ENCODE results near the gene DYNC1I1.

- TF ChIP-seq FOS (IDR thresholded peaks at IDR 0.05; ENCODE audit: low read depth, low read length) (no peak), MXI1 (IDR thresholded peaks at IDR 0.05; ENCODE audit: borderline replicate concordance, low read depth, low read length) (no peak), RCOR1 (IDR thresholded peaks at IDR 0.05; ENCODE audit: insufficient replicate concordance, low read length) (no peak), POLR2A (IDR thresholded peaks at IDR 0.05; ENCODE audit: low read depth, low read length) (no peak), MAFK (IDR thresholded peaks at IDR 0.05; ENCODE audit: low read depth, low read length) (no peak), RFX5 (IDR thresholded peaks at IDR 0.05; ENCODE audit: low read depth, low read length) (no peak), CHD1 (IDR thresholded peaks at IDR 0.05; ENCODE audit: low read depth, low read length) (no peak), NFE2L2 (IDR thresholded peaks at IDR 0.05; ENCODE audit: low read depth, low read length) (no peak), CEBPB (IDR thresholded peaks at IDR 0.05; ENCODE audit: low read depth, low read length) (no peak), SMC3 (IDR thresholded peaks at IDR 0.05; ENCODE audit: low read depth, low read length) (no peak), MAZ (IDR thresholded peaks at IDR 0.05; ENCODE audit: borderline replicate concordance, low read depth, low read length) (no peak)
- TF ChIP-seq, protein P1, sequence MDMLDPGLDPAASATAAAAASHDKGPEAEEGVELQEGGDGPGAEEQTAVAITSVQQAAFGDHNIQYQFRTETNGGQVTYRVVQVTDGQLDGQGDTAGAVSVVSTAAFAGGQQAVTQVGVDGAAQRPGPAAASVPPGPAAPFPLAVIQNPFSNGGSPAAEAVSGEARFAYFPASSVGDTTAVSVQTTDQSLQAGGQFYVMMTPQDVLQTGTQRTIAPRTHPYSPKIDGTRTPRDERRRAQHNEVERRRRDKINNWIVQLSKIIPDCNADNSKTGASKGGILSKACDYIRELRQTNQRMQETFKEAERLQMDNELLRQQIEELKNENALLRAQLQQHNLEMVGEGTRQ (IDR thresholded peaks at IDR 0.05; ENCODE audit: low read depth, low read length): no peak
- TF ChIP-seq, protein P2, sequence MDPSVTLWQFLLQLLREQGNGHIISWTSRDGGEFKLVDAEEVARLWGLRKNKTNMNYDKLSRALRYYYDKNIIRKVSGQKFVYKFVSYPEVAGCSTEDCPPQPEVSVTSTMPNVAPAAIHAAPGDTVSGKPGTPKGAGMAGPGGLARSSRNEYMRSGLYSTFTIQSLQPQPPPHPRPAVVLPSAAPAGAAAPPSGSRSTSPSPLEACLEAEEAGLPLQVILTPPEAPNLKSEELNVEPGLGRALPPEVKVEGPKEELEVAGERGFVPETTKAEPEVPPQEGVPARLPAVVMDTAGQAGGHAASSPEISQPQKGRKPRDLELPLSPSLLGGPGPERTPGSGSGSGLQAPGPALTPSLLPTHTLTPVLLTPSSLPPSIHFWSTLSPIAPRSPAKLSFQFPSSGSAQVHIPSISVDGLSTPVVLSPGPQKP (IDR thresholded peaks at IDR 0.05; ENCODE audit: borderline replicate concordance, low read depth, low read length): no peak
- TF ChIP-seq, protein P3, sequence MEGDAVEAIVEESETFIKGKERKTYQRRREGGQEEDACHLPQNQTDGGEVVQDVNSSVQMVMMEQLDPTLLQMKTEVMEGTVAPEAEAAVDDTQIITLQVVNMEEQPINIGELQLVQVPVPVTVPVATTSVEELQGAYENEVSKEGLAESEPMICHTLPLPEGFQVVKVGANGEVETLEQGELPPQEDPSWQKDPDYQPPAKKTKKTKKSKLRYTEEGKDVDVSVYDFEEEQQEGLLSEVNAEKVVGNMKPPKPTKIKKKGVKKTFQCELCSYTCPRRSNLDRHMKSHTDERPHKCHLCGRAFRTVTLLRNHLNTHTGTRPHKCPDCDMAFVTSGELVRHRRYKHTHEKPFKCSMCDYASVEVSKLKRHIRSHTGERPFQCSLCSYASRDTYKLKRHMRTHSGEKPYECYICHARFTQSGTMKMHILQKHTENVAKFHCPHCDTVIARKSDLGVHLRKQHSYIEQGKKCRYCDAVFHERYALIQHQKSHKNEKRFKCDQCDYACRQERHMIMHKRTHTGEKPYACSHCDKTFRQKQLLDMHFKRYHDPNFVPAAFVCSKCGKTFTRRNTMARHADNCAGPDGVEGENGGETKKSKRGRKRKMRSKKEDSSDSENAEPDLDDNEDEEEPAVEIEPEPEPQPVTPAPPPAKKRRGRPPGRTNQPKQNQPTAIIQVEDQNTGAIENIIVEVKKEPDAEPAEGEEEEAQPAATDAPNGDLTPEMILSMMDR (conservative IDR thresholded peaks at IDR 0.05; ENCODE audit: low read depth, low read length): no peak
Measured at GRCh38 chr7:95802270-95802669, 29.9 kb downstream of the DYNC1I1 start.
